Stimulated activated CD8-positive, alpha-beta memory T cell treated with anti-CD3 and anti-CD28 coated beads, Interleukin-4, amount 100 ng/mL, for 4 hours (primary cell): ENCODE data around the gene PKD1L1.

Source experiments
- DNase-seq, 2 donors: peaks; one replicate each; pipeline ENCODE4 v3.0.0-alpha.2; 2020; ENCODE audit warnings: low read depth in 2 of 2, low spot score in 1 of 2

PKD1L1 gene

DNA sequence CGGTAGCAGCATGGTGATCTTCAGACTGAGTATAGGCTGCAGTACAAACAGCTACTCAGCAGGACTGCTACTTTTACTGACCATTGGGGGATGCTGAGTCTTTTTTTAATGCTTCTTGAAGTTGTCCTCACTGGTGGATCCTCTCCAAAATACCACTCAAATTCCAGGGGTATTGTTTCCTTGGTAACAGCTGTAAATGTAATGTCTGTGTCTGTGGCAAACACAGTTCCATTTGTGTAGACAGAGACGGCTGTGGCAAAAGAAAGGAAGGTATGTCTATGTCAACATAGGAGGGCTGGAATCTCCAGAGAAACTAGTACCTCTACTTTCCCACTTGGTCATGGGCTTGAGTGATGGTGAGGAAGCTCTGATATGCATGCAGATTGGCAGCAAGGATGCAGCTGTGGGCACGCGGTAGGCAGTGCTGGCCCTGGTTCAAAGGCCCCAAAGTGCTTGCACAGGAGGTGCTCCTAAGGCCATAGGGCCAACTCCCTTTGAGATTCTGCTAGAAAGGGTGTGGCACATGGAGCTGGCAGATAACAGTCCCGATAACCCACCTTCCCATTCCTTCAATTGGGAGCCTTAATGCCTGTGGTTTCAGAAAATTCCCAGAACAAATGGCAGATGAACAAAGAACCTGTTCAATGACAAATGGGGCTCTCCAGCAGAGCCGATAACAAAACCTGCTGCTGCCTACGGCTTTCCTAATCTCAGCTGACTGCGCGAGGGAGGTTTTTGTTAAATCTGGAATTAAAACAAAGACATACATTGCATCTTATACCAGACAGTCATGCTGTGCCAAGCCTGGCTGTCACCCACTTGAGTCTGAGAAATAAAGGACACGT, 43.0 kb downstream of the PKD1L1 start:
- no peak for DNase-seq

GRCh38 chr7:47902013-47902412, 46.3 kb downstream of the PKD1L1 start:
- DNase-seq, result no peak

DNA sequence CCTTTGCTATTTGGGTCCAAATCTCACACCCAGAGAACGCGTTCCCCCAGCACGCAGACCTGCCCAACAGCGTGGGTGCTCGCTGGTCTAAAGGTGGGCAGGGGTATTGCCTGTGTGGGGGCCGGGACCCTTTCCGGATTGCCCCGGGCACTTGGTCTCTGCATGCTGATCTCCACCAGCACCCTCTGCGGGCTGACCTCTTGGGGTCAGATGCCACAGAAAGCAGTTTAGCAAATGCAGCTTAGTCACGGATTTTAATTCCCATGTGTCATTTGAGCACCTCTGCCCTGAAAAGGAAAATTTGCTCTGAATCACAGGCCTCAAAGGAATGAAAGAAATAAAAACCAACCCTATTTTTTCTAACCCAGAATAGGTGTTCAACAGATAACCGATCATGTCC, 46.7 kb downstream of the PKD1L1 start:
- DNase-seq, result no peak

GRCh38 chr7:47897831-47898230, 50.4 kb downstream of the PKD1L1 start:
- DNase-seq, result no peak

GRCh38 chr7:47896809-47897423, 51.4 kb downstream of the PKD1L1 start:
- DNase-seq, result no peak

- DNase-seq, result no peak
Measured at GRCh38 chr7:47895026-47895425, 53.2 kb downstream of the PKD1L1 start.

DNA sequence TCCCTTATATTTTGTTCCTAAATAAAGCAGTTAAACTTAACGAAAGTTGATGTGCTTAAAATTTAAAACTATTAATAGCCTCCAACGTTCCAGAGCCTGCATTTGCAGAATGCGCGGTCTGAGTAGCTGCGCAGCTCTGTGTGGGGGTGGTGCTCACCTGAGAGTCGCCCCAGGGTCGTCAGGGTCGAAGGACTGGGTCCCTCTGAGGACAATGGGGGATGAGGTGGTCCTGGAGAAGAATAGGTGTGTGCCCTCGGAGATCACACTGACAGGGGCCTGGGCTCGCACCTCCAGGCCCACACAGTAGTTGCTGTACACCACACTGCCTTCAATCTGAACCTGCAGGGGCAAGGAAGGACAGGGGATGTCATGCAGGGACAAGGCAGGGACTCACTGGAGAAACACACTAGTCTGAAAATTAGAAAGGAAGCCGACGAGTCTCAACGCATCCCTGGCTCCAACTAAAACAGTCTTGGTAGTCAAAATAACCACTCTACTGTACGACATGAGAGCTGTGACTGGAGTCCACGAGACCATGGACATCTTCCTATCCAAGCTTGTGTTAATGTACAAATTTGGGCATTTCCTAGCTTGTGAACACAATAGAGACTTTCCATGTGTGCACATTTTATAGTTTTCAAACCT, 54.4 kb downstream of the PKD1L1 start:
- no peak for DNase-seq

- no peak for DNase-seq
Measured at GRCh38 chr7:47893238-47893637, 55.0 kb downstream of the PKD1L1 start.

- no peak for DNase-seq
Measured at GRCh38 chr7:47890606-47891005, 57.7 kb downstream of the PKD1L1 start.

- DNase-seq, result no peak
Measured at GRCh38 chr7:47890125-47890524, 58.1 kb downstream of the PKD1L1 start.

GRCh38 chr7:47889723-47890122, 58.5 kb downstream of the PKD1L1 start:
- DNase-seq, result no peak

GRCh38 chr7:47888371-47889265, 59.6 kb downstream of the PKD1L1 start:
- no peak for DNase-seq

- DNase-seq, result no peak
Measured at GRCh38 chr7:47887016-47887640, 61.1 kb downstream of the PKD1L1 start.

- no peak for DNase-seq
Measured at GRCh38 chr7:47885987-47886811, 62.1 kb downstream of the PKD1L1 start.

GRCh38 chr7:47885309-47885986, 62.8 kb downstream of the PKD1L1 start:
- no peak for DNase-seq

- DNase-seq, result no peak
Measured at GRCh38 chr7:47884675-47885074, 63.6 kb downstream of the PKD1L1 start.

- DNase-seq, result no peak
Measured at GRCh38 chr7:47882635-47883034, 65.6 kb downstream of the PKD1L1 start.

- no peak for DNase-seq
Measured at GRCh38 chr7:47881256-47881655, 67.0 kb downstream of the PKD1L1 start.

DNA sequence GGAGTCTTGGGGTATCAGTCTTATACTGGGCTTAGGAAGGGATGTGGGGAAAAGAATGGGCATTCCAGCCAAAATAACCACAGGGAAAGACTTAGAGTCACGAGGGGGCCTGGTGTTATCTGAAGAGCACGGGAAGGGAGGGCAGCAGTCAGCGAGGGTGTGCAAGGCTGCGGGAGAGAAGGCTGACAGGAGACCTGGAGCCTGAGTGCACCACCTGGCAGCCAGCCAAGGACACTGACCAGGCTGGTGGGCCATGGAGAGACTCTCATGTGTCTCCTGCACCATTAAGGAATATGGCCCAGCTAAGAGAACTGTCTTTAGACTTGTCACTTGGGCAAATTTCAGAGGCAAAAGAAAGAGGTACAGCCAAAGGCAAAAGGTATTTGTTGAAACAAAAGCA, 69.6 kb downstream of the PKD1L1 start:
- no peak for DNase-seq
